Measurements from ENCODE around the gene SMAD3.
"Not testable (repeated sequence)": the region's sequence is repeated elsewhere in the genome, so short reads cannot be mapped to it uniquely, and the experiment has no call there.

The SMAD3 gene

GRCh38 chr15:67142092-67142766 is 76.8 kb downstream of the SMAD3 start:
- no peak for DNase-seq (ENCODE audit: low read depth)

GRCh38 chr15:67142767-67143100 is 77.3 kb downstream of the SMAD3 start:
- no peak for DNase-seq (ENCODE audit: low read depth)

GRCh38 chr15:67143646-67144045 is 78.2 kb downstream of the SMAD3 start:
- DNase-seq (ENCODE audit: low read depth): no peak

- no peak for DNase-seq (ENCODE audit: low read depth)
These were observed 79.4 kb downstream of the SMAD3 start for GRCh38 chr15:67144609-67145311.

- no peak for DNase-seq (ENCODE audit: low read depth)
These were observed 79.9 kb downstream of the SMAD3 start for GRCh38 chr15:67145312-67145610.

- no peak for DNase-seq (ENCODE audit: low read depth)
These were observed 80.3 kb downstream of the SMAD3 start for GRCh38 chr15:67145710-67146109.

- DNase-seq (ENCODE audit: low read depth): no peak
These were observed 80.8 kb downstream of the SMAD3 start for GRCh38 chr15:67146234-67146633.

- DNase-seq (ENCODE audit: low read depth): no peak
These were observed 81.5 kb downstream of the SMAD3 start for GRCh38 chr15:67146875-67147381.

GRCh38 chr15:67147396-67147949 is 82.1 kb downstream of the SMAD3 start:
- no peak for DNase-seq (ENCODE audit: low read depth)

GRCh38 chr15:67148196-67148701 is 82.8 kb downstream of the SMAD3 start:
- DNase-seq (ENCODE audit: low read depth): no peak

- DNase-seq (ENCODE audit: low read depth): no peak
These were observed 83.8 kb downstream of the SMAD3 start for GRCh38 chr15:67149068-67149772.

GRCh38 chr15:67149773-67150022 is 84.3 kb downstream of the SMAD3 start:
- no peak for DNase-seq (ENCODE audit: low read depth)

- peak; percentile 39 for DNase-seq (ENCODE audit: low read depth)
These were observed 84.8 kb downstream of the SMAD3 start for GRCh38 chr15:67150023-67150860.

GRCh38 chr15:67152429-67152828 is 87.0 kb downstream of the SMAD3 start:
- DNase-seq (ENCODE audit: low read depth): no peak

GRCh38 chr15:67153044-67153443 is 87.6 kb downstream of the SMAD3 start:
- not testable (repeated sequence) for DNase-seq (ENCODE audit: low read depth)

GRCh38 chr15:67154249-67154648 is 88.8 kb downstream of the SMAD3 start:
- DNase-seq (ENCODE audit: low read depth): no peak

- no peak for DNase-seq (ENCODE audit: low read depth)
These were observed 91.0 kb downstream of the SMAD3 start for GRCh38 chr15:67156426-67156825.

- no peak for DNase-seq (ENCODE audit: low read depth)
These were observed 91.4 kb downstream of the SMAD3 start for GRCh38 chr15:67156834-67157233.

- no peak for DNase-seq (ENCODE audit: low read depth)
These were observed 92.3 kb downstream of the SMAD3 start for GRCh38 chr15:67157521-67158252.

- DNase-seq (ENCODE audit: low read depth): no peak
These were observed 93.0 kb downstream of the SMAD3 start for GRCh38 chr15:67158367-67158766.

GRCh38 chr15:67161412-67161811 is 96.0 kb downstream of the SMAD3 start:
- no peak for DNase-seq (ENCODE audit: low read depth)

Measured in stimulated activated CD8-positive, alpha-beta memory T cell treated with anti-CD3 and anti-CD28 coated beads, Interleukin-4, amount 100 ng/mL, for 24 hours (primary cell).